Thyroid gland (tissue), 4 donors: ENCODE data around the gene TASP1.

ENCODE experiments used
- POLR2A ChIP-seq, 2 donors: fragments of 450-650 bp; IDR thresholded peaks; one replicate each; pipeline ENCODE4 v1.6.1; 2017; ENCODE audit warnings: antibody characterized with exemption in 2 of 2, mild to moderate bottlenecking in 2 of 2, moderate library complexity in 1 of 2
- TF ChIP-seq, protein P1 (sequence below), 6 experiments: fragments of 200-600 bp in 3 of 6; fragments of 450-650 bp in 3 of 6; sonication (generic) in 3 of 6; IDR thresholded peaks; one replicate each; pipeline ENCODE4 v1.5.1; 2016 to 2019; ENCODE audit warnings: antibody characterized with exemption in 6 of 6, mild to moderate bottlenecking in 2 of 6, inconsistent platforms in 1 of 6, moderate library complexity in 1 of 6

DNA sequence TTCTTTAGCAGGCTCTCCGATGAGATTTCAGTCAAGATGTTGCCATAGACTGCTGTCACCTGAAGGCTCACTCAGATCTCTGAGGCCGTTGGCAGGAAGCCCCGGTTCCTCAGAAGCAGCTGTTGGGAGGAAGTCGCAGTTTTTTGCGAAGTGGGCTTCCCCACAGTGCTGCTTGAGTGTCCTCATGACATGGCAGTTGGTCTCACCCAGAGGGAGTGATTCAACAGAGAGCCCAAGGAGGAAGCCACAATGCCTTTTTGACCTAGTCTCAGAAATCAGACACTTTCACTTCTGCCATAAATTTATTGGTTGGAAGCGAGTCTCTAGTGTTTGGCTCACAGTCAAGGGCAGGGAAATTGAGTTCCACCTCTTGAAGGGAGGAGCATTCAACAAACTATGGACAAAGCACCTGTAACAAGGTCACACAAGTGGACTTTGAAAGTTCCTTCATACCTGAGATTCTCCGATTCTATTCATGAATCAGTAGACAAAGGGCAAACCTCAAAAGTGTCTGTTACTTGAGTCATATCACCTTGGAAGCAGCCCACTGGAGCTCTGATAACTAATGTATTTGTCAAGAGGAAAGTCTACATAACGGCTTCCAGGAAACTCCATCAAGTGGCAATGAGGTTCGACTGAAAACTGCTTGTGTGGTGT is 208.3 kb downstream of the TASP1 start:
- TF ChIP-seq, protein P1, sequence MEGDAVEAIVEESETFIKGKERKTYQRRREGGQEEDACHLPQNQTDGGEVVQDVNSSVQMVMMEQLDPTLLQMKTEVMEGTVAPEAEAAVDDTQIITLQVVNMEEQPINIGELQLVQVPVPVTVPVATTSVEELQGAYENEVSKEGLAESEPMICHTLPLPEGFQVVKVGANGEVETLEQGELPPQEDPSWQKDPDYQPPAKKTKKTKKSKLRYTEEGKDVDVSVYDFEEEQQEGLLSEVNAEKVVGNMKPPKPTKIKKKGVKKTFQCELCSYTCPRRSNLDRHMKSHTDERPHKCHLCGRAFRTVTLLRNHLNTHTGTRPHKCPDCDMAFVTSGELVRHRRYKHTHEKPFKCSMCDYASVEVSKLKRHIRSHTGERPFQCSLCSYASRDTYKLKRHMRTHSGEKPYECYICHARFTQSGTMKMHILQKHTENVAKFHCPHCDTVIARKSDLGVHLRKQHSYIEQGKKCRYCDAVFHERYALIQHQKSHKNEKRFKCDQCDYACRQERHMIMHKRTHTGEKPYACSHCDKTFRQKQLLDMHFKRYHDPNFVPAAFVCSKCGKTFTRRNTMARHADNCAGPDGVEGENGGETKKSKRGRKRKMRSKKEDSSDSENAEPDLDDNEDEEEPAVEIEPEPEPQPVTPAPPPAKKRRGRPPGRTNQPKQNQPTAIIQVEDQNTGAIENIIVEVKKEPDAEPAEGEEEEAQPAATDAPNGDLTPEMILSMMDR (IDR thresholded peaks at IDR 0.05) = no peak
- no peak for TF ChIP-seq POLR2A (IDR thresholded peaks at IDR 0.05)
